GM18951 (cell line): ENCODE measurements around the gene OMP.

Experiments used
- POLR2A ChIP-seq: IDR thresholded peaks from 4 replicates; pipeline ENCODE4 v1.6.1; 2011; ENCODE audit warnings: mild to moderate bottlenecking; ENCODE audit not compliant: insufficient read length, insufficient read depth; ENCODE audit errors: extremely low read depth
- in situ Hi-C: fragments of 300-500 bp; cut with MboI; formaldehyde crosslinking; loops from one replicate; pipeline ENCODE4 v1.12.0; 2022; ENCODE audit warnings: low sequenced_read_pairs, mixed read lengths, inconsistent platforms; ENCODE audit not compliant: unreplicated experiment

The OMP gene

DNA sequence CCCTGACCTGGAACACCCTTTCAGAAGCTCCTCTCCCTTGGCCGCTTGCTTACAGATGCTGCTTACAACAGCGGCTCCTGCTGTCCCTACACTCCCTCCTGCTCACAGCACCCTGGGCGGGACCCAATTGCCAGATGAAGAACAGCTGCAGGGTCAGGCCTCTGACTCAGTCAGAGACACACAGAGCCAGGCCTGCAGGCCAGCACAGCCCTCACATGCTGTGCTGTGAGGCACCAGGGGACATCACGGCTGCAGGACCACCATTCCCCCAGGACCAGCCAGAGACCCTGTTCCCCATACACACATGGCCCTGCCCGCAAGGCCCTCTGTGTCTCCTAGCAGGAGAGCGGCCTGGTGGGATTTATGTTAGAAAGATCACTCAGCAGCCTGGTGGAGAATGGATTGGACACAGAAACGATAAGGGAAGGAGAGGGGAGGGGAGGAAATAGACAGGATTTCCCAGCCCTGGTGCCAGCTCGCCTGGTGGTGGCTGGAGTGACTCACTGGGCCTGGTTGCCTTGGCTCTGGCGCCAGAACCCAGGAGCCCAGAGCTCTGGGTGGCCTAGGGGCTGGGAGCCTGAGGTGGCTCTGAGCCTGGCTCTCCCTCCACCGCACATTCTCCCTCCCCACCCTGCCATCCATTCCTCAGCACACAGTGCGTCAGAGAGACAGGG lies 29.2 kb upstream of the OMP start:
- no peak for TF ChIP-seq POLR2A
- in situ Hi-C loops = no loop called here

DNA sequence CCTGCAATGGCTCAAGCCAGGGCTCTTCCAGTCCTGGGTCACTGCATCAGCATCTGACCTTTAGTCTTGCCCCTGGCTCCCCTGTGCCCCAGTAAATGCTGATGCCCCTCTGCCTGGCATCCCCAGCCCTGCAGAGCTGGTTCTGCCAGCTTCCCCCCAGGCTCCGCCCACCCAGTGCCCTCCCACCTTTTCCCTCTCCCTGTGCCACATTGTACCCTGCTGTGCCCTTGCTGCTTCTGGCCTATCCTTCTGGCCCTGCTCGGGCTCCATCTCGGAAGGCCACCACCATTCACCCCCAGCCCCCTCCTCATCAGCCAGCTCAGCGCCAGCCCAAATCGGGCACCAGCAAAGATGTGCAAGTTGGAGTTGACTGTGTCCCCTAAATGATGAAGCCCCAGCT lies 28.4 kb upstream of the OMP start:
- in situ Hi-C loops = no loop called here
- no peak for TF ChIP-seq POLR2A

DNA sequence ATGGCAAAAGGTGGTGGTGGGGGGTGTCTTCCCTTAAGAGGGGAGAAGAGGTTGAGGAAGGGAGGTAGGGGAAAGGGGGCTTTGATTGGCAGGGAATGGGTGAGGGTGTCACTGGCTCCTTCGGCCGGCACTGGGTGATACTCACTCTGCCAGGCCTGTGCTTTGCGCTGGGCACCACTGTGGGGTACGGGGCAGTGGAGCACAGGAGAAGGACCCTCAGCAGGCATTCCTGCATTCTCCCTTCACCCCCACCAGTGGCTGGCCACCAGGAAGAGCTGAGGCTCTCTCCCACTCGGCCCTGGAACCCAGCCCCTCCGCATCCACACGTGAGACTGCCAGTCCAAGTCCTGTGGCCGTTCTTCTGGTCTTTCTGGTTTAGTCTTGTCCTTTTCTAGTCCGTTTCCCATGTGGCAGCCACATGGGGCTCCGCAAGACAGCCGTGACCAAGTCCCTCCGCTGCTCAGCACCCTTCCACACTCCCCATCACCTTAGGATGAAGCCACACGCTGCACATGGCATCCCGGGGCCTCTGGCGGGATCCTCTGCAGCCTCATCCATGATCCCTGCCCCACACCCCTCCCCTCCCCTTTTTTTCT lies 27.9 kb upstream of the OMP start:
- in situ Hi-C loops = no loop called here
- no peak for TF ChIP-seq POLR2A

DNA sequence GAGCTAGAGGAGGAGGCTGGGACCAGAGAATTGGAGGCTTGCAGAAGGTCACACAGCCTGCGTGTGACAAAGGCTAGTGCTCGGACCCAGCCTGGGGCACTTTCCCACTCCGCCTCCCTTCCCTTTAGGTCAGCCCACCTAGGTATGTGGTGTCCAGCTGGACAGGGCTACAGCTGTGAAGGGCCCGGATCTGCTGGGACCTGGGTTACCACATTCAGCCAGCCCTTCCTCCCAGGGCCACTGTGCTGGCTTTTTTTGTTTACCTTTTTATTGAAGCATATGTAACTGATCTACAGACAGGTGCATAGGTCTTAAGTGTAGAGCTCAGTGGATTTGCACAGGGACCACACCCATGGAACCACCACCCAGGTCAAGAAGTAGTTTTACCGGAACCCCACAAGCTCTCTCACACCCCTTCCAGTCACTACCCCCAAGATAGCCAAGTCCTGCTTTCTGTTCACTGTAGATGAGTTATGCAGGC lies 27.2 kb upstream of the OMP start:
- TF ChIP-seq POLR2A = no peak
- in situ Hi-C loops = no loop called here

DNA sequence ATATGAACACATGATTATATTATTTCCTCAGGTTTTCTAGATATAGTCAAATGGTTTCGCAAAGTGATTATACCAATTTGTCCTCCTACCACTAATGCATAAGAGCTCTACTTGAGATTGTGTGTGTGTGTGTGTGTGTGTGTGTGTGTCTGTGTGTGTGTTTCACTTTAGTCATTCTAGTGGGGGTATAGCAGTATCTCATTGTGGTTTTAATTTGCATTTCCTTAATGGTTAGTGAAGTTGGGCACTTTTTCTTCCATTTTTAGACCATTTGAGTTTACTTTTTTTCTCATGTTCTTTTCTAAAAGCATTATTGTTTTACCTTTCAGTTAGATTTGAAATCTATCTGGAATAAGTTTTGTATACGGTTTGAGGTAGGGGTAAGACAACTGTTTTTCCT lies 23.0 kb upstream of the OMP start:
- in situ Hi-C loops = no loop called here

DNA sequence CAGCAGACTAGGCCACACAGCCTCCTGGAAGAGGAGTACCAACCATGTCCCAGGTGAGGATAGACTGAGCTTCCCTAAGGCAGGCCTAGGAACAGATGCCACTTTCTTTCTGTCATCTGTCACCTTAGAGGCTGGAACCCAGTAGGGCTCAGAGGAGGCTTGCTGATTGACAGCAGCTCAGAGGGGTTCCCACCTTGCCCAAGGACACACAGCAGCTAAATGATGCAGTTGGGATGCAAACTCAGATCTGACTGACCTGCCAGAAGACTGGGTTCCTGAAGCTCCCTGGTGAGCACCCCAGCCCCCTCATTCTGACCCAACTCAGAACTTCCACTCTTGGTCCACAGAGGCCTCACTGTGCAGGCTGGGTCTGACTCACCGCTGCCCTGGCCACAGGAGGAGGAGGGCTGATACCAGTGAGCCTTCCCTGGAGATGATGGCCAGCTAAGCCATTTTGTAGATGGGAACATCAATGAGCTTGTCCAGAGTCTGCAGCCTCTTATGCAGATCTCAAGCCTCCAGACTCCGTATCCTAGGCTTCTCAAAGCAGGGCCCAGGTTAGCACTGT lies 21.9 kb upstream of the OMP start:
- no peak for TF ChIP-seq POLR2A
- in situ Hi-C loops = no loop called here

More for the DNA sequence above, 23.0 kb upstream of the OMP start:
- TF ChIP-seq POLR2A = no peak

DNA sequence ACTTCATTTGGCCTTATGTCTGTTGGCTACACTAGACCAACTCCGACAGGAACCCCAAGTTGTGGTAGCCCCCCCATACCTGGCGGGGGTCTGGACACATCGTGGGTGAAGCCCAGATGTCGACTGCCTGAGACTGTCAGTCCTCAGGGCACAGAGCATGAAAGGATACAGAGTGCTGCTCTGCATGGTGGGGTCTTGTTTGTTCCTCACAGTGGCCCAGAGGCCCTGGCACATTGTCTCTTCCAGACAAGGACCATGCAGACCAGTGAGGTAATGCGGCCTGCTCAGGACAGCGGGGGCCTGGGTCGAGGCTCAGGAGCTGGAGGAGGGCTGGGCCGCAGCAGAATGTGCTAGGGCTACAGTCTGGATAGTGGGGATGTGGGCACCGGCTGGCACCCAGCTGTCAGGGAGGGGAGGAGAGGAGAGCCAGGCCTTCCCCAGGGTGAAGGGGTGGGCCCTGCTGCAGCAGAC lies 21.2 kb upstream of the OMP start:
- TF ChIP-seq POLR2A = no peak
- in situ Hi-C loops = no loop called here

DNA sequence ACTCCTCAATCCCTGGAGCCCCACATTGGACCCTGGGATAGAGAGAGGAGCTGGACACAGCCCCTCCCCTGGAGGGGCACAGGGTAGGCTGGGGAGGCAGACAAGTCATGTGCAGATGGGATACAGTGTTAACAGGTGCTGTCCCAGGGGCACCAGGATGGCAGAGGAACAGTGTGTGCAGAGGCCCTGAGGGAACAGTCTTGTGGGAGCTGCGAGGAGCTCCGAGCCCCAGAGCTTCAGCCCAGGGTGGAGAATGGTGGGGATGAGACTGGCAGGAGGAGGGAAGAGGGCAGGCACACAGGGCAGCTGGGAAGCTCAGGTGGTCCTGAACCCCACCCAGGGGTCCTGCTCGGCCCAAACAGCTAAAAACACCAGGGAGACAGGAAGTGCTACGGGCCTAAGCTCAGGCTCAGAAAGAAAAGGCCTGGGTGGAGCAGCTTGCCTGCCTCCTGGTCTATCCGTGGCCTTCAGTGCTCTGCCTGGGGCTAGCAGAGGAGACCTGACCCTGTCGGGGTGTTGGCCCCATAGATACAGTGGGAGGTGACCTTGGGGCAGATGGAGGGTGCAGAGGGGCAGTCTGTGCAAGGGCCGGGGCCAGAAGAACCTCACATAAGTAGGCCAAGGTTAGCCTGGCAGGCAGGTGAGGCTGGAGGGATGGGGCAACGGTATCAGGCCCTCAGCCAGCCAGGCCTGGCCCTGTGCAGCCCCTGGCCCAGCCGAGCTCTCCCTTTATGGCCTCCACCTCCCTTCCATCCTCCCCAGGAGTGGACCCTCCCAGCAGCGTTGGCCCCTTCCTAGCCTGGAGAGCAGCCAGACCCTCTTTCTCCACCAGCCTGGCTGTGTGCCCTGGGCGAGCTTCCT lies 20.4 kb upstream of the OMP start:
- TF ChIP-seq POLR2A = no peak
- in situ Hi-C loops = no loop called here

DNA sequence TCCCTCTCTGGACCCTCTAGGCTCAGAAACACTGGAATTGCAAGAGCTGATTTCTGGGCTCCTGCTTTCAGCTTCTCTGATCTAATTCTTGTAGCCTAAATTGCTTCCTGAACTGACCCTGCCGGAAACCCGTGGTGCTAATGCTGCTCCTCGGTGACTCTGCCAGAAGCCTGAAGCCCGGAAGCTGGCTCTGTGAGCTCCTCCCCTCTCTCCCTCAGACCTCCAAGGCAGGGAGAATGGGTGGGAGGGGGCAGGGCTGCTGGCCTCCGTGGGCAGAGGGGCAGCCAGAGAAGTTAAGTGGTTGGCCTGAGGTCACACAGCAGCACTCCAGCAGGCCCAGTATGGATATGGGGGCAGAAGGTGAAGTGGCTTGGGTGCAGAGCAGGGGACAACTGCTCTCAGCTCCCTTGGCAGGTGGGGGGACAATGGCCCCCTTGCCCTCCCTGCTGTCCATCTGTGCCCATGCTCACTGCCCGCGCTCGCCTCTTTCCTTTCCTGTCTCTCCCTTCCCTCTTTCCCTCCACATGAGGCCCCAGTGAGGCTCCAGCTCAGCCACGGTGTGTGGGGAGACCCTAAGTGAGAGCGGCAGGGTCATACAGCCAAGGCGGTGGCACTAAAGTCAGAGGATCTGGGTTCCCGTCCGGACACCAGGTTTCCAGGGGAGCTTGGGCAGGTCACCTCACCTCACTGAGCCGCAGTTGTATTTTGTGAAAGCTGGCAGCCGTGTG lies 19.6 kb upstream of the OMP start:
- in situ Hi-C loops = no loop called here
- no peak for TF ChIP-seq POLR2A

DNA sequence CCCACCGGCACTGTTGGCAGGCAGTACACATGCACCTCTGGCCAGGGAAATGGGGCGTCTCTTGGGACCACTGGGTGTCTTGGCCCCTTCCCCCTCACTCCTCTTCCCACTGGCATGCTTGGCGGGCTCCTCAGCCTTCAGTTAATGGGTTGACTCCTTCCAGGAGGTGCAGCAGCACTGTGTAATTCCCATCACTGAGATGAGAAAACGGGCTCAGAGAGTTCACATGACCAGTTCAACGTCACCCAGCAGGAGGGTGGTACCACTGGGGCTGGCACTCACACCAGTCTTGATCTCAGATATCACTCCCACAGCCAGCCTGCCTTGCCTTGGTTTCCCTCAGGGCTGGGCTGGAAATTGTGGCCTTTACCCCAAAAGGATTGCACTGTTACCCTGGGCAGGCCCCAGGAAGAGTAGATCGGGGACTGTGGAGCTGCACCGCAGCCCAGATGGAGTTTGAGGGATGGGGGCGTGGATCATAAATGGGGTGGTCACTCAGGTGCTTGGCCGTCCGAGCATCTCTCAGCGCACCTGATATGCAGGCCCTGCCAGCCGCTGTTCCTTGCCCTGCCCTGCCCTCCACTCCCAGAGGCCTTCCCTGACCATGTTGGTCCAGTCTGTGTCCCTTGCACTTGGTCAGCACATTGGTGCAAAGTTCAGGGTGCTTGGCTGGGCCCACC lies 18.9 kb upstream of the OMP start:
- TF ChIP-seq POLR2A = no peak
- in situ Hi-C loops = no loop called here

DNA sequence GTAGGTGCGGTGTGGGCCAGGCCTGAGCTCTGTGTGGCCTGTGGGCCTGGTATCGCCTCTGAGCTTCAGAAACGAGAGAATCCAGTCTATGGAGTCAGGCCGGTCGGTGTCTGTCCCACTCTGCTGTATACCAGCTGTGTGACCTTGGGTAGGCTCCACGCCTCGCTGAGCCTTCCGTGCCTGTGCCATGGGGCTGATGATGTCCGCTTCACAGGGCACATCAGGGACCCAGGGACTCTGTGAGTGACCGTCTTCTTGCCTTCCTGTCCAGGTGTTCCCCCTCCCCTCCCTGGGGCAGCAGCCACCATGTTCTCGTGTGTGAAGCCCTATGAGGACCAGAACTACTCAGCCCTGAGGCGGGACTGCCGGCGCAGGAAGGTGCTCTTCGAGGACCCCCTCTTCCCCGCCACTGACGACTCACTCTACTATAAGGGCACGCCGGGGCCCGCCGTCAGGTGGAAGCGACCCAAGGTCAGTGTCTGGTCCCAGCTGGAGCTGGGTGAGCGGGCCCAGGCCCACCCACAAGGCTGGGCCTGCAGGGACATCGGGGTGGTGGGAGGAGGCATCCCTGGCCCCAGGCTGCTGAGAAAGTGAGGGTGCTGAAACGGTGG lies 18.0 kb upstream of the OMP start:
- in situ Hi-C loops = no loop called here

DNA sequence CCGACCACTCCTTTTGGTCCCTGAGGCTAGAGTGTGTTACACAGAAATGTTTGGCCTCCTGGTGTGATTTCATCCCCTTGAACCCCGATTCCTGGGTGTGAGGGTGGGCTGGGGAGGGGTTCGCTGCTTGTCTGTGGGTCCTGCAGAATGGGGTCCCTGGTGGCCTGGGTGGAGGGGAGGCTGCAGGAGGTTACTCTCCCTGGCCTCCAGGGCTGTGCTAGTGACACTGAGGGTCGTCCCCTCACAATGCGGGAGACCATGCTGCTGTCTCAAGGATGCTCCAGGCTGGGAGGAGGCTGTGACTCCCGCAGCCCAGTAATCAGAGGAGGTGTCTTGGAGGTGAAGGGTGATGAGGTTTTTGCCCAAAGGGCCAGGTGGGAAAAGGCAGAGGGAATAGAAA lies 17.0 kb upstream of the OMP start:
- in situ Hi-C loops = no loop called here
- no peak for TF ChIP-seq POLR2A

More for the DNA sequence above, 18.0 kb upstream of the OMP start:
- TF ChIP-seq POLR2A = no peak
